GM12872 (cell line): ENCODE data around the gene PDE11A.

Source experiments
- TF ChIP-seq, protein P1 (sequence below): IDR thresholded peaks from 3 replicates; pipeline ENCODE4 v1.5.1; 2011; ENCODE audit warnings: low read depth, mild to moderate bottlenecking, low read length, moderate library complexity; ENCODE audit not compliant: insufficient read depth

PDE11A gene

DNA sequence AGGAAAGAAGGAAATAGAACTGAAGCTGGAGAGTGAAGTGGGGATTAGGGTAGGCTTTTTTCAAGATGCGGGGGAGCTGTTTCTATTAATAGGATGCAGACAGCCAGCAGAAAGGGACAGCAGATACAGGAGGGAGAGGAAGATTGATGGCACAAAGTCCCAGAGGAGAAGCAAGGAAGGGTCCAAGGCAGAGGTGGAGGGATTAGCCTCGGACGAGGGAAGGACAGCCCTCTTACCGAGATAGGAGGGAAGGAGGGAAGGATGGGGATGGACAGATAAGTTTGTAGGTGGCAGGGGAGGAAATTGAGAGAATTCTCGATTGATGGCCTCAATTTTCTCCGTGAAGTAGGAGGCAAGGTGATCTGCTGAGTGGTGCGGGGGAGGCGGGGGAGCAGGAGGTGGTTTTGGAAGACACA, 362.6 kb downstream of the PDE11A start:
- TF ChIP-seq, protein P1, sequence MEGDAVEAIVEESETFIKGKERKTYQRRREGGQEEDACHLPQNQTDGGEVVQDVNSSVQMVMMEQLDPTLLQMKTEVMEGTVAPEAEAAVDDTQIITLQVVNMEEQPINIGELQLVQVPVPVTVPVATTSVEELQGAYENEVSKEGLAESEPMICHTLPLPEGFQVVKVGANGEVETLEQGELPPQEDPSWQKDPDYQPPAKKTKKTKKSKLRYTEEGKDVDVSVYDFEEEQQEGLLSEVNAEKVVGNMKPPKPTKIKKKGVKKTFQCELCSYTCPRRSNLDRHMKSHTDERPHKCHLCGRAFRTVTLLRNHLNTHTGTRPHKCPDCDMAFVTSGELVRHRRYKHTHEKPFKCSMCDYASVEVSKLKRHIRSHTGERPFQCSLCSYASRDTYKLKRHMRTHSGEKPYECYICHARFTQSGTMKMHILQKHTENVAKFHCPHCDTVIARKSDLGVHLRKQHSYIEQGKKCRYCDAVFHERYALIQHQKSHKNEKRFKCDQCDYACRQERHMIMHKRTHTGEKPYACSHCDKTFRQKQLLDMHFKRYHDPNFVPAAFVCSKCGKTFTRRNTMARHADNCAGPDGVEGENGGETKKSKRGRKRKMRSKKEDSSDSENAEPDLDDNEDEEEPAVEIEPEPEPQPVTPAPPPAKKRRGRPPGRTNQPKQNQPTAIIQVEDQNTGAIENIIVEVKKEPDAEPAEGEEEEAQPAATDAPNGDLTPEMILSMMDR: no peak

DNA sequence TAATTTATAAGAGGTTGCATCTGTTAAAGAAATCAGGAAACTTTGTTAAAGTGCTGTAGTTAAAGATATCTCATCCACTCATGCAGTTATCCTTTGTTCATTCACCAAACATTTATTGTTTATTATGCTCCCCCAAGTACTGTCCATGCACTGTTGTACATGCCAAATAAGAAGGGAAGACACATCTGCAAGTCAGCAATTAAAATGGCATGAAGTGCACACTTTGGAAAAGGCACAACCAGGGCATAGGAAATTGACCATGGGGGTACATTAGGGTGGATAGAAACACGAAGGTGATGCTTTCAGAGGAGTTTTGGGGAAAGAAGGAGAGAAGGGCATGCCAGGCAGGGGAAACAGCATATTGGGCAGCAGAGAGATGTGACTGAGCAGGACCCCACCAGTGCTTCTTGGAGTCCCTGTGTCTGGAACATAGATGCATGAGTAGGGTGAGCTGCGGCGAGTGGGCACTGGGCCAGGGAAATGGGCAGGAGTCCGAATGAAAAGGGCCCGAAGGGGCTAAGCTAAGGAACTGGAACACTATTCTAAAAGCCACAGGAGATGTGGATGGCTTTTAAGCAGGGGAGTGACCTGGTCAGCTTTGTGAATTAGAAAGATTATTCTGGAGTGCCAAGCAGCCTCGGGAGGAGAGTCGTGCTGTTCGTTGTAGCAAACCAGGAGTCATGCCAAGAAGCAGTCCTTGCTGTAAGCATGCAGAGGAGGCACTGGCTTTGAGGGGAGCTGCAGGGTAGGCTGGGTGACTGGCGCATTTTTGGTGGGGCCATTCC, 363.7 kb downstream of the PDE11A start:
- TF ChIP-seq, protein P1: no peak

DNA sequence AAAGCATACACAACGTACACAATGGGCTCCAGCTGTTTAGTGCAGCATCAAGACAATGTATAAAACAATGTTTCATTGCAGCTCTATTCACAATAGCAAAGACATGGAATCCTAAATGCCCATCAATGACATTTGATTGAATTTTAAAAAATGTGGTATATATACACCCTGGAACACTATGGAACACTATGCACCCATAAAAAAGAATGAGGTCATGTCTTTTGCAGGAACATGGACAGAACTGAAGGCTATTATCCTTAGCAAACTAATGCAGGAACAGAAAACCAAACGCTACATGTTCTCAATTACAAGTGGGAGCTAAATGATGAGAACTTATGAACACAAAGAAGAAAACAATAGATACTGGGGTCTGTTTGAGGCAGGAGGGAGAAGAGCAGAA, 364.5 kb downstream of the PDE11A start:
- TF ChIP-seq, protein P1: no peak

DNA sequence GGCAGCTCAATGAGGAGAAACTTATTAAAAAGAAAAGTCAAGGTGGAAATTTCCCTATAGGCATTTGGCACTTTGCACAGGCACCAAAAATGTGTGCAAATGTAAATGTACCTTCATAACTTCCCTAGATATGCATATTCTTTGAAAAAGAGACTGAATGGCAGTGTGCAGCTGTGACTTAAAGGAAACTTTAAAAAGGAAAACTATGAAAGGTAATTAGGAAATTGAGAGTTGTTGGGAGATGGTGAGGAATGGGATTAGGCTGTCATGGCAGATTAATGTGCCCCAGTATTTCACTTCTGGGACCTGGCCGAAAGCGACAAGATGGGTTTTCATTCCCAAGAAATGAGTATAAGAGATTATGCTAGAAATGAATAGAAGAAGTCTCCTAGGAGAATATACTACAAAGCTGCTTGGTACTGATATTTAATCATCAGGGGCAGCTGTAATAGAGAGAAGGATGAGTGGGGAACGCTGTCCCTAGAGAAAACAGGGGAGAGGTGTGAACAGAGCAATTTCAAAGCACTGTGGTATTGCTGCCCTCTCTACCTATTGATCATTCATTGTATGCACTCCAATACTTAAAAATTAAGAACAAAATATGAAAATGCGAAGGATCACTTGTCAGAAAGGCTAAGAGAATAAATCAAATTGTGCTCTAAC, 366.9 kb downstream of the PDE11A start:
- TF ChIP-seq, protein P1: no peak

DNA sequence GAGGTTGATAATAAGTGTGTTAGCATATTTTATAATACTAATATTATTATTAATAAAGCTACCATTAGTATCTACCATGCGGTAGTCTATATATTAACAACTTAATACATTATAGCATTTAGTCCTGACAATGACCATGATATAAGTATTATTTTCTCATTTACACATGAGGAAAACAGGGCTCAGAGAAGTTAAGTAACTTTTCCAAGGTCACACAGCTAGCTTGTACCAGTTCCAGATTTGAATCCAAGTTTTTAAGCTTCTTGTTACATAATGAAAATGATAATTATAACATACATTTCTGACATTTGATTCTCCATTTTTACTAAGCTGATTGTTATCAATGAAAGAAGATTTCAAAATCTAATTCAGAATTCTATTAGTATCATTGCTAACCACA, 369.4 kb downstream of the PDE11A start:
- TF ChIP-seq, protein P1: no peak

DNA sequence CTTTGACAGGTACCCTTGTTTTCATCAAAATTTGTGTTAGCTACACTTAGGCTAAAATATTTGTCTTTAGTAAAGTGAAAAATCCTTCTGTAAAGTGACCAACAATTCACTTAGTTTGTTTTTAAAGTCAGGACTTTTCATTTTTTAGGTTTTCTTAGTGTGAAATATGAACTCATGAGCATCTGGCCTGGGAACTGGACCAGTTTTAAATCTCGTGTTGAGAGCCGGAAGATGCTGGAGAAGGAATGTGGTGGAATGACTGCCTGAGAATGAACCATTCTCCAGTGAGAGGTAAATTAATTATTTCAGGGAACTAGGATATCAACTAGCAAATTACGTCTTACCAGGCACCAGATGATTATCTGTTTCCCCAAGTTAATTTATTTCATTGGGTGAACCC, 374.3 kb downstream of the PDE11A start:
- TF ChIP-seq, protein P1: no peak

DNA sequence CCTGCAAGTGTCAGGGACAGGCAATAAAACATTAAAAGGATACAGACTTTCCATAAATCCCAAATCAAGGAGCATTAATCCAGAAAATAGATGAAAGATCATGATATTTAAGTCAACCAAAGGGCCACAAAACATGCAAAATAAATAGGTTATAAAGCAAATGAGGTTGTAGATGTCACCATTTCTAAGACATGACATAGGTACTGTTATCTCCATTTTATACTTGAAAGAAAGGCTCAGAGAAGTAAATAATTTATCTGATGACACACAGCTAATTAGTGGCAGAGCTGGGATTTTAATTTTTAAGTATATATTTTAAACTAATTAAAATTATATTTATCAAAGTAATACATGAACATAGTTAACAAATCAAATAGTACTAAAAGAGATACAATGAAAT, 378.2 kb downstream of the PDE11A start:
- TF ChIP-seq, protein P1: no peak
